ENCODE measurements around the gene KLK3.

KLK3 gene

GRCh38 chr19:50898018-50898417 is 43.3 kb downstream of the KLK3 start:
- no peak for DNase-seq (ENCODE audit: low spot score)

- DNase-seq (ENCODE audit: low spot score): no peak
Observed at GRCh38 chr19:50899569-50899968, 44.9 kb downstream of the KLK3 start.

- no peak for DNase-seq (ENCODE audit: low spot score)
Observed at GRCh38 chr19:50902640-50903039, 47.9 kb downstream of the KLK3 start.

- DNase-seq (ENCODE audit: low spot score): no peak
Observed at GRCh38 chr19:50906217-50906616, 51.5 kb downstream of the KLK3 start.

GRCh38 chr19:50908336-50908735 is 53.6 kb downstream of the KLK3 start:
- no peak for DNase-seq (ENCODE audit: low spot score)

- no peak for DNase-seq (ENCODE audit: low spot score)
Observed at GRCh38 chr19:50909240-50910070, 54.7 kb downstream of the KLK3 start.

Data from HuH-7.5 (cell line).